OCI-LY3 (cell line): ENCODE data around the gene PAFAH1B2.

Experiments
- CTCF ChIP-seq: fragments of 200-600, 300-600 bp; sonication (generic); IDR thresholded peaks from 2 replicates; pipeline ENCODE4 v1.5.1; 2014; ENCODE audit warnings: antibody characterized with exemption, low read length, low read depth
- EZH2phosphoT487 ChIP-seq: fragments of 200-600 bp; shearing (Covaris generic); IDR thresholded peaks from 2 replicates; pipeline ENCODE4 v1.6.1; 2018; ENCODE audit warnings: antibody characterized with exemption, mixed run types, low read depth

GRCh38 chr11:117121176-117121575 lies 22.9 kb upstream of the PAFAH1B2 start:
- TF ChIP-seq CTCF (no peak), EZH2phosphoT487 (no peak)
